GM18868 (cell line): Measurements from ENCODE around the gene TRIL.

Experiments
- ATAC-seq: cut with Tn5 transposase; IDR thresholded peaks from one replicate; pipeline ENCODE4 v1.9.1; 2021; ENCODE audit warnings: mild to moderate bottlenecking, moderate library complexity; ENCODE audit not compliant: unreplicated experiment

The TRIL gene, protein sequence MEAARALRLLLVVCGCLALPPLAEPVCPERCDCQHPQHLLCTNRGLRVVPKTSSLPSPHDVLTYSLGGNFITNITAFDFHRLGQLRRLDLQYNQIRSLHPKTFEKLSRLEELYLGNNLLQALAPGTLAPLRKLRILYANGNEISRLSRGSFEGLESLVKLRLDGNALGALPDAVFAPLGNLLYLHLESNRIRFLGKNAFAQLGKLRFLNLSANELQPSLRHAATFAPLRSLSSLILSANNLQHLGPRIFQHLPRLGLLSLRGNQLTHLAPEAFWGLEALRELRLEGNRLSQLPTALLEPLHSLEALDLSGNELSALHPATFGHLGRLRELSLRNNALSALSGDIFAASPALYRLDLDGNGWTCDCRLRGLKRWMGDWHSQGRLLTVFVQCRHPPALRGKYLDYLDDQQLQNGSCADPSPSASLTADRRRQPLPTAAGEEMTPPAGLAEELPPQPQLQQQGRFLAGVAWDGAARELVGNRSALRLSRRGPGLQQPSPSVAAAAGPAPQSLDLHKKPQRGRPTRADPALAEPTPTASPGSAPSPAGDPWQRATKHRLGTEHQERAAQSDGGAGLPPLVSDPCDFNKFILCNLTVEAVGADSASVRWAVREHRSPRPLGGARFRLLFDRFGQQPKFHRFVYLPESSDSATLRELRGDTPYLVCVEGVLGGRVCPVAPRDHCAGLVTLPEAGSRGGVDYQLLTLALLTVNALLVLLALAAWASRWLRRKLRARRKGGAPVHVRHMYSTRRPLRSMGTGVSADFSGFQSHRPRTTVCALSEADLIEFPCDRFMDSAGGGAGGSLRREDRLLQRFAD

DNA sequence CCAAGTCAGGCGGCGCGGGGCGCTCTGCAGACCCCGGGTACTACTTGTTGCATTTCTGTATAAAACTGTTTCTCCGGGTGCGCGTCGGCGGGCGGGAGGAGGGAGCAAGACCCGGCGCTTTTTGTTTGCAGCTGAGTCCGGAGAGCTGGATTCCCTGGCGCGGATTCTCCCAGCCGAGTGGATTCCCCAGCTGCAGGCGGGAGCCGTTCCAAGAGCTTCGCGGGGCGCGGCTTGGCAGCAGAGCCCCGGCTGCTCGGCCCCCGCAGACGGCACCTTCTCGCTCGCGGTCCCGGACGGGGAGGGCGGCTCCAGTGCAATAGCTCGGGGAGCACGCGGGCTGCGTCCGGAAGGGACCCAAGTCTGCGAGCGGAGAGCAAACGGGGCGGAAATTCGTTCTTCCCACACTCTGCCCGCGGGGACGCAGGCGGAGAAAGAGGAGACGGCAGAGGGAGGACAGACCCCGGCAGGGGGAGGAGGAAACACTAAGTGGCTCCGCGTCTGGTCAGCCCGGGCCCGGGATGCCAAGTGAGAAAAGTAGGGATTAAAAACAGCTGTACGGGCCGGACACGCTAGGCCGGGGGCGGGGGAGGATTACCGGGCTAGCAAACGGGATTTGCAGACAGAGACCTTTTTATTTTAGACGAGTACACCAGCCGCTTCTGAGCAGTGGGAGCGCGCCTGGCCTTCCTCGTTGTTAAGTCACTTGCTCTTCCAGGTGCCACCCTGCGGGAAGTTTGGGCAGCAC, at the start of gene TRIL:
TSS of gene TRIL (minus strand) at position 96 of the 745 bp plus-strand sequence. CDS start 284 bp downstream, outside the sequence.
- no peak for ATAC-seq

DNA sequence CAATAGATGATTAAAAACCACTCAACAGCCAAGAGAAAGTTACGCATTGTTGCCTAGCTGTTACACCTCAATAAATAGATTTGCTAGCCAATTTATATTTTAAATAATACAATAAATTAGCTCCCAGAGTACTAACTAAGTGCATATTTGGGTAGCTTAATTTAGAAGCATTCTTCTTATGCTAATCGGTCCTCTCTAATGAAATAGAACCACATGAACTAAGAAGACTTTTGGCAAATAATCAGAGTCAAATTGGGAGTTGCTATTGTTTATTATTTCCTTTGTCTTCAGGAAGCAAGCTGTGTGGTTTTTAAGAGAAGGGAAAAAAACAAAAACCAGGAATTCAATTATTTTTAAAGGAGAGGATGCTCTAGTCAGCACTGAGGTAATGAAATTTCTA, 49.0 kb upstream of the TRIL start:
- no peak for ATAC-seq

DNA sequence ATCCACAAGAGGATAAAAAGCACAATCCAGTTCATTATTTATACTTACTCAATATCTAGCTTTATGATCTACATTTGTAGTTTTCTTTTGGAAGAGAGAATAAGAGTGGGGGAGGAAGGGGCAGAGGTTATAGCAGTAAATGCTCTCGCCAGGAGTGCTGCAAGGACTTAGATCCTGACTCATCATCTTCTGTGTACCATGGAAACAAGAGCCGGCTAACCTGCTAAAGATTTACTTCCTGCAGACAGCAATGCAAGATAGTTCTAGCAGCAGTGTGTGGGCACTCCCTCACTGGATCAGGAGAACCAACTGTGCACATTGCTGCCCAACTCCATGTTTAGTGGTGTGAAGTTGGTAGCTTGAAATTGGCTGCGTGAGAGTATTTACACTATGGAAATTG, 47.7 kb upstream of the TRIL start:
- no peak for ATAC-seq

- ATAC-seq, result no peak
Observed at GRCh38 chr7:29005406-29005805, 47.3 kb upstream of the TRIL start.

DNA sequence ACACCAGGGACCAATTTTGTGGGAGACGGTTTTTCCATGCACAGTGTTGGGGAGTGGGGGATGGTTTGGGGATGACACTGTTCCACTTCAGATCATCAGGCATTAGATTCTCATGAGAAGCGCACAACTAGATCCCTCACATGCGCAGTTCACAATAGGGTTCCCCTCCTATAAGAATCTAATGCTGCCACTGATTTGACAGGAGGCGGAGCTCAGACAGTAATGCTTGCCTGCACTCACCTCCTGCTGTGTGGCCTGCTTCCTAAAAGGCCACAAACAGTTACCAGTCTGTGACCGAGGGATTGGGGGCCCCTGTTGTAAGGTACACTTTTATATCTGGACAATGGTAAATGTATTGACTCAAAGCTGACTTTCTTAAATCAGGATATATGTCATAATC, 45.6 kb upstream of the TRIL start:
- ATAC-seq, result no peak

GRCh38 chr7:29000717-29001076, 42.6 kb upstream of the TRIL start:
- ATAC-seq, result no peak

DNA sequence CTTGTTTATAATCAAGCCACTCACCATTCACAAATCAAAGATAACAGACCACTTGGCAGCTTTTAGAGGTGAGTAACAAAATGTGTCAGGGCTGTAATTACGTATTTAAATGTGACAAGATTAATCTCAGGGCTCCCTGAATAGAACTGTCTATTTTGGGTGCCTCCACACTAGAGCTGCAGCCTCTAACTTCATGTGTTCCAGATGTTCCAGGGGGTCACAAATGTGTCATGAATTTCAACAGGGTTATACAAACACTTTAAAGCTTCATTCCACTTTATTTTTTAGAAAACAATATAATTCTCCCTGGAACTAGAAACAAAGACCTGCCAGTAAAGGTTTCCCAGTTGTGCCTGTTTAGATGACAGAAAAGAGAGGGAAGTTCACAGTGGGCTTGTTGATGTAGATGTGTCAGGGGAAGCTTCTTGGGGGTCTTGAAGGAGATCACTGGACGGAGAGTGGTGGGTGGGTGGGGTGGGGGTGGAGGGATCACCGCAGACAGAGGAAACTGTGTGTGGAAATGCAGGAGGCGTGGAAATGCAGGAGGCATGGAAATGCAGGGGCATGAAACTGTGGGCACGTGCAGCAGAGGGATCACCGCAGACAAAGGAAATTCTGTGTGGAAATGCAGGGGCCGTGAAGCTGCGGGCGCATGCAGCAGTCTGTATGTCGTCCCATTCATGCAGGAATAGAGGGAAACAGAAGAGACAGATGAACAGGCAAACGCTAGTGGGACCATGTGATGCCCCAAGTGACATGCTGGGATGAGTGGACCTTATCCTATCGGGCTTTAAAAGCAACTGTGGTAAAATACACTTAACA, 42.0 kb upstream of the TRIL start:
- ATAC-seq, result no peak

DNA sequence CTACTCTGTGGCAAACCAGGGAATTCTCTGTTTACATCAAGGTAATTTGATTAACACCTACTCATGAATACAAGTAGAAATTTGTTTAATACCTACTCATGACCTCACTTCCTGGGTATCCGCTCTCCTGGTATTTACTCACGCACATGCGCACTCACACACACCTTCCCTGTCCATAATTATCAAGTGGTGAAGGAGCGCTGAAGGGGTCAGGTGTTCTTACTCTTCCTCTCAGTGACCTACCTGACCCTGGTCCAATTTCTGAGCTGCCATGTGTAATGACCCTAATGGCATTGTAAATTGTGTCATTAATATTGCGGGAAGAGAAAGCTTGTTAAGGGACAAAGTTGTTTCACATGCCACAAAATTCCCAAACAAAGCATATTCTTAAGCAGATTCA, 41.3 kb upstream of the TRIL start:
- ATAC-seq, result no peak

DNA sequence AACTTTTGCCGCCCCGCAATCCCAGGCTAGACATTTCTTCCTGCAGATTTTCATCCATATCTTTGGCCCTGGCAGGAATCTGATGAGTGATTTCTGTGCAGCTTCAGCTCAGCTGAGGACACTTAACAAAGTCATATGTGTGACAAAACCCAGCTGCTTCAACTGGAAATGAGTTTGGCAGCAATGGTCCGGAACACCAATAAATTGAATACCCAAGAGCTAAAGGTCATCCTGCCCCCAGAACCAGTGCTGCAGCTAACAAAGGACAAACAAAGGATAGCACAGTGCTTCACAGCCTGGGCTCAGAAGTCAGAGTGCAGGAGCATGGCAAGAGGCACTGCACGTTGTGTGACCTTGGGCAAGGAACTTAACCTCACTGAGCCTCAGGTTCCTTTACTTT, 40.0 kb upstream of the TRIL start:
- ATAC-seq, result no peak

- ATAC-seq, result no peak
Observed at GRCh38 chr7:28996836-28997235, 38.7 kb upstream of the TRIL start.

DNA sequence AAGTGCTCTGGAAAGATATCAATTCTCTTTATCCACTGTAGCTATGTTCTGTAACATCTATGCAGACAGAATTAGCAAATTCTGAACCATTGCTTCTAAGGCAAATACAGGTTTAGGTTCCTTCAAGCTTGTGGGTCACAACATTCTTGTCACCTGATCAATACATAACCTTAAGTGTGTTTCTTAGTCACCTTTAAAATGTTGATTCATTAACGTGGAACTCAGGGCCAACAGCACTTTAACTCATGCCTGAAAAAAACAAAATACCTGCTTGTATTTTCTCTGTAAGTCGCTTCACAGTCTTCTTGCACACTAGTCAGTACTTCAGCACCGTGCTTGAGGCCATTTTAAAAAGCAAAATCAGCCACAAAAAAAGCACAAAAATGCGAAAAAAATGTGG, 35.2 kb upstream of the TRIL start:
- ATAC-seq, result no peak

GRCh38 chr7:28992798-28993197, 34.7 kb upstream of the TRIL start:
- ATAC-seq, result no peak

- ATAC-seq, result no peak
Observed at GRCh38 chr7:28990200-28990960, 32.2 kb upstream of the TRIL start.

DNA sequence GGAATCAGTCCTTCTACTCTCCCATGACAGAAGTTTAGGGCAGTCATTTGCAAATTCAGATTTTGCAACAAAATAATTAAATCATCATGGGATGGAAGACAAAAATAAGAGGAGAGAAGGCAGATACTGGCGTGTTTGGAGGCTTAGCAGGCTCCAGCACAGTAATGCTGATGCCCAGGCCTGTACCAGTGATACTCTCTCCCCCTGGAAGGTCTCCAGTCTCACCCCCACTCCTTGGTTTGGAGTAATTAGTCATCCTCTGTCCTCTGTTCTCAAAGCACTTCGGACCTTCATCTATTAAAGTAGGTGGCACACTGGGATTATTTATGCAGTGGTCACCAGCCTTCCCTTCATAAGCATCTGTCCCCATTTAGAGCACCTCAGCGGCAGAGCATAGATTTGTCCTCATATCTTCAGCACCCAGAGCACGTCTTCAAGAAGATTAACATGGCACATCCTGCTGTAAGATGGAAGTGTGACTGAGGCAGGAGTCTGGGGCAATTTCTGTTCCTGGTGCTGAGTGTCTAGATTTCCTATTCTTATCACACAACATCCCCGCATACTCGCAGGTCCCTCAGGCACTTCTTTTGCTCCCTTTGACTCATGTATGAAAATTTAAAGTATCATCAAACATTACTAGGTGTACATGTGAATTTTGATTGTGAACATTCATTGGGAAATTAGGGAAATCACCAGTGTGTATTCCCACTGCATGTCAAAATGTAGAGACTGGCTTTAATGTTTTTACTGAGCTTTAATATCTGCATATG, 31.3 kb upstream of the TRIL start:
- no peak for ATAC-seq

DNA sequence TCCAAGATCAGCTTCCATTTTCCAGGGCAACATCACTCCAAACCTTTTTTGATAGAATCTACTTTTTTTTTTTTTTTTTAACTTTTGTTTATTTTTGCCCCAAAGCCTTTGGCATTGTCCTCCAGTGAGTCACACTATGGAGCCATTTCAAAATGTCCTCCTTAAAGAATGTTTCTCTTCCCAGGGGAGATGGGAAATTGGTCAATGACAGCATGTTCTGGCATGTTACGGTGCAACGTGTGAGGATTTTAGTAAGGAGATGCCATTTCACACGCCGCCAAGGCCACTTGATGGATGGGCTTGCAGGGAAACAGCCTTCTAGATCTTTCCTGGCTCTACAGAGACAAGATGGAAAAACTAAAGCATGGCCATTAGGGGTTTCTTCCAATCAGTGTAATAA, 30.7 kb upstream of the TRIL start:
- no peak for ATAC-seq

DNA sequence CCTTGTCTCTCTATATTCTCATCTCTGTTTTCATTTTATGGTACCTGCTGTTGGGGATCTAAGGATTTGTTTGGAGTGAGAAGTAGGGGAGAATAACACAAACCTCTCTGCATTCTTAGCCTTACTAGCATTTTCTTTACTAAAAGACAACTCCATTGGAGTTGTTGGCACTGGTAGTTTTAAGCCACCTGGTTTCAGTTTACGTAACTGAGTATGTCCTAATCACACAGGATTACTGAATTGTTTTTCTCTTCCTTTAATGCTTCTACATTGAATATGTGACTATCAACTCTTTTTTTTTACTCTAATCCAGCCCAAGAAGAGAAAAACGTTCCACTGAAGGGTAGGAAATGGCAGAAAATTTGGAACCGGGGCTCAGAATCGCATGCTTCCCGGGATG, 30.0 kb upstream of the TRIL start:
- ATAC-seq, result no peak

DNA sequence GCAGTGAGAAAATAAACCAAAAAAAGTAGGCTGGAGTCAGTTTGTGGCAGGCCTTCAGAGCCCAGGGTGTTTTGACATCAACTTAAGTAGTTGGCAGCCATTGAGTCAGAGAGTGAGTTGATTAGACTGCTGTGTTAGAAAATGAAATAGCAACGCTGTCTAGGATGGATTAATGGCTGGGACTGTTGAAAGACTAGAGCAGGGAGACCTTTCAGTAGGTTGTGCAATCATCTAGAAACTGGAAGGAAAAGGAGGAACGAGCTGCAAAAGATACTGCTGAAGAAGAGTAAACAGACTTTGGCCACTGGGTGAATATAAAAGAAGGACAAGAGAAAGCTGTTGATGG, 28.6 kb upstream of the TRIL start:
- ATAC-seq, result no peak

DNA sequence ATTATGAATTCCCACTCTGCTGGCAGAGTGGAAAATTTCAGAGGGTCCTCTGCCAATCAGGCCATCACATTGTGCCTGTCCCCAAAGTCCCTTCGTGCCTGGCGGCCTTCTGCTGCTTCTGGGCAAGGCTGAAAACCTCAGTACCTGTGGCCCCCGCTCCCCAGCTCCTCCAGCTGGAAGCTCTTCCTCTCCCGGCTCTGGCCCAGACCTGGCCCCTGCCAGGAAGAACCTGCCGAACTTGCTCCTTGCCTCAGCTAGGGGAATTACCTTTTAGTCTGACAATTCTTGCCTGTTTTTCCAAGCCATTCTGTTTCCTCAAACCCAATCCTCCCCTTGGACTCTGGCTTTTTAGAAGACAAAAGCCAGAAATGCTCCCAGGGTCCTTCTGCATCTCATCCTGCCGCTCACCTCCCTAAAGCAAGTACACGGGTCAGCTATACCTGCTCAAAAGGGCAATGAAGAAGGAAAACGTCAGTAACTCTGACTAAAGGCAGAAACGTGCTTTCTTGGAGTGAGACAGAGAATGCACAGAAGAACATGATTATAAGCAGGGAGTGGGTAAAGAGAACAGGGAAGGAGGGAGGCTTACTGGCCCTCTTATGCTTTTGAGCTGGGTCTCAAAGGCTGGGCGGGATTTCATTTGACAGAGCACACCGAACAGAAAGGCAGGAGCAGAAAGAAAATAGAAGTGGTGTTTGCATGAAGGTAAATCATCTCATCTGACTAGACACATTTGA, 28.1 kb upstream of the TRIL start:
- no peak for ATAC-seq

GRCh38 chr7:28984631-28985030, 26.5 kb upstream of the TRIL start:
- no peak for ATAC-seq
